HL-60 (cell line): ENCODE results near the gene DLX4.

Experiments
- CTCF ChIP-seq: IDR thresholded peaks from one replicate; pipeline ENCODE4 v1.5.1; 2011; ENCODE audit warnings: low read length, control low read depth, inconsistent platforms; ENCODE audit not compliant: insufficient read depth
- GABPA ChIP-seq: IDR thresholded peaks from 2 replicates; pipeline ENCODE4 v1.6.1; 2012; ENCODE audit warnings: low read depth
- POLR2AphosphoS5 ChIP-seq: IDR thresholded peaks from 2 replicates; pipeline ENCODE4 v1.6.1; 2012; ENCODE audit warnings: low read depth
- REST ChIP-seq: IDR thresholded peaks from 2 replicates; pipeline ENCODE4 v1.6.1; 2012; ENCODE audit warnings: low read depth; ENCODE audit not compliant: insufficient replicate concordance

GRCh38 chr17:49977463-49978389 lies 8.7 kb downstream of the DLX4 start:
- TF ChIP-seq CTCF (no peak), GABPA (no peak), POLR2AphosphoS5 (no peak), REST (no peak)
